Adrenal gland (tissue), 5 donors: Measurements from ENCODE around the gene AUTS2.

ENCODE experiments used
- CTCF ChIP-seq, 6 experiments: fragments of 450-650 bp in 4 of 6; fragments of 200-600 bp in 2 of 6; sonication (generic) in 1 of 6; IDR thresholded peaks; 1 replicate in 5 of 6; 2 replicates in 1 of 6; pipeline versions ENCODE4 v1.5.1 to v1.8.0; 2016 to 2021; ENCODE audit warnings: antibody characterized with exemption in 6 of 6, mild to moderate bottlenecking in 2 of 6, moderate library complexity in 1 of 6
- POLR2A ChIP-seq, 2 donors: fragments of 450-650 bp; IDR thresholded peaks; one replicate each; pipeline ENCODE4 v1.6.1; 2017; ENCODE audit warnings: antibody characterized with exemption in 2 of 2, mild to moderate bottlenecking in 2 of 2, moderate library complexity in 1 of 2
- donor health status: DM: no; HTN: no; CAD: no.

- TF ChIP-seq CTCF (IDR thresholded peaks at IDR 0.05) (no peak), POLR2A (IDR thresholded peaks at IDR 0.05) (no peak)
These were observed 92.1 kb downstream of the AUTS2 start for GRCh38 chr7:69690329-69690728.
